ENCODE data around the gene FBP1.
A peak's percentile ranks its signal among the peaks of the same experiment; 100 is the strongest.

Gene FBP1

GRCh38 chr9:94656200-94656599 lies 16.9 kb upstream of the FBP1 start:
- DNase-seq (ENCODE audit: low read depth) = no peak

GRCh38 chr9:94655739-94656138 lies 16.4 kb upstream of the FBP1 start:
- no peak for DNase-seq (ENCODE audit: low read depth)

DNA sequence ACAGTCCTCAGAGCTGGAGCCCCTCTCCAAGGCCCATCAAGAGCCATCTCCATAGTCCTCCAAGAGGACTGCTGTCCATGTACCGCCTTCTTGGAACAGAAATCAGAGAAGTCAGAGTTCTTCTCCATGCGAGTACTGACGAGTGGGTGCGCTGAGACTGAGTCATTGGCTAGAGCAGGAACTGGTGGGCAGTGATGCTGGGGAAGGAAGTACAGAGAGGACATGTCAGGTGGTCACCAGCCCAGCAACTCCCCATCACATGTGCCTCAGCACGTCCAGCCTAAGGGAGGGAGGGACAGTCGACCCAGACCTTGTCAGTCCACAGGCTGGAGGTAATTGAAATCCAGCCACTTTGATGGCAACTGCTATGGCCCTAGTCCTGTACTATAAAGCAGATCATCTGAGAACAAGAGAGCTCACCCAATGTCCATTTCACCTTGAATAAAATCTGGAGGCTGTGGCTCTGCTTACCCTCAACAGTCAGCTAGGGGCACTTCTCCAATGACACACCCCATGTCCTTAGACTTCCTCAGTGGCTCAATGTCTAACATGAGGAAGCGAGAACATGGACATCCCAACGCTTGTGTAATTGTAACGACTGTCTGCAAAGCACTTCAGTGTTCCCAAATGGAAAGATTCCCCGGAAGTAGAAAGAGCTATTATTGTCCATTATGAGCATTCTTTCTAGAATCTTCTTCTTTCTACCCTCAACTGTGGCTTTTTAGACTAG lies 15.0 kb upstream of the FBP1 start:
- DNase-seq (ENCODE audit: low read depth) = no peak

- no peak for DNase-seq (ENCODE audit: low read depth)
Observed at GRCh38 chr9:94650949-94651348, 11.6 kb upstream of the FBP1 start.

GRCh38 chr9:94649100-94649819 lies 9.9 kb upstream of the FBP1 start:
- peak; percentile 9 for DNase-seq (ENCODE audit: low read depth)

DNA sequence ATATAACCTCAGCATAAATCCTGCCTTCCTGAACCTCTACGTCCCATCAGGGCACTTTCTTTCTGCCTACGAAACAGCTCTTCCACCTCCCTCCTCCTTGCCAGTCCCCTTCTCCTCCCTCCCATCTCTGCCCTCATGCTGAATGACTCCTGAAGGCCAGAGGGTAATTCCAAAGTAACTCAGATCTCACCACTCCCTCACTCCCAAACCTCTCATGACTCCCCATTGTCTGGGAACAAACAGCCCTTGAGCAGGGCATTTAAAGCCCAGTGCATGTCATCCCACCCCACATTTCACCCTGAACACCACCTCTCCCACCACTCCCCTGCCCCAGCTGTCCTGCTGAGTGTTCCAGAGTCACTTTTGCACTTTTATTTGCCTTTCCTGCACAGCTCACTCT lies 8.9 kb upstream of the FBP1 start:
- DNase-seq (ENCODE audit: low read depth) = no peak

DNA sequence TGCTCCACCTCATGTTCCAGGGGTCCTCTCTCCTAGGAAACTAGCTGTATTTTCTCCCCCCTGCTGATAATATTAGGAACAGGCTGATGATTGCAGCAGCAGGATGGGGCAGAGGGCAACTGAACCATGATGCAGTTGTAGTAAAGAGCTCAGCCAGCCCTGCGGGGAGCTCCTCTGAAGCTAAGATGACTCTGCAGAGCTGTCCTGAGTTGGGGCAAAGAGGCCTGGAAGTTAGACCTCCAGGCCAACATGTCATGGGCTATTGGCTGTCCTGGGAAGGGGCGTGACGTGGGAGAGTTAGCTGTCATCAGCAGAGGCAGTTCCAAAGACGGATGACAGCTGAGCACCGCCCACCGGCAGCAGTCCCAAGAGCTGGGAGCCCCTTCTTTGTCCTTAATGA lies 6.6 kb upstream of the FBP1 start:
- no peak for DNase-seq (ENCODE audit: low read depth)

DNA sequence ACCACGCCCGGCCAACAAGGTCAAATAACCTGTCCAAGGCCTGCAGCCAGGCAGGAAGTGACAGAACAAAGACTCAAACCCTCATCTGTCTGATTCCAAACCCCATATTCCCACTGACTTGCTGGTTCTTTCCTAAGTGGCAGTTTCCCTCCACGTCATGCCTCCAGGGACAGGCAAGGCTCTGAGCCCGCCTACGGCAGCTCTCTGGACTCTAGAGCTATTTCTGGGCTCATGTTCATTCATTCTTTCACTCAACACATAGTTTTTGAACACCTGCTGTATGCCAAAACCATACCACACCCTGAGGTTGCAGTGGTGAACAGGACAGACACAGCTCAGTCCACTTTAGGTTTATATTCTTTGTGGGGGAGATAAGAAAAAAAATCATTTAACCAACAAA lies 5.2 kb upstream of the FBP1 start:
- DNase-seq (ENCODE audit: low read depth) = no peak

GRCh38 chr9:94643741-94644140 lies 4.4 kb upstream of the FBP1 start:
- no peak for DNase-seq (ENCODE audit: low read depth)

DNA sequence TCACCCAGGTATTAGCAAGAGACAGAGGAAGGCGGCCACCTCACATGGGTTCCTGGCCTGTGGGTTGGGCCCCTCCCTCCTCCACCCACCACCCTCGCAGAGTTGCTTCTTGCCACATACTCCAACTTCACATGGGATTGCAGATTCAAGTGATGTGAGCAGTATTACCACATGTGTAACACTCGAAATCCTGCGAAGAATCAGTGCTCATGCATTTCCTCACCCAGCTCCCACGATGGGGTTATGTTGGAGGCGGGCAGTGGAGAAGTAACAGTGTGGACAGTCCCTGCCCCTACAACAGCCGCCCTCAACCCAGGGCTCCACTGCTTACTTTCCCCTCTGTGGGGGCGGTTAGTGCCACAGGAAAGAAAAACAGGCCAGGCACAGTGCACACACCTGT lies 3.9 kb upstream of the FBP1 start:
- DNase-seq (ENCODE audit: low read depth) = no peak

DNA sequence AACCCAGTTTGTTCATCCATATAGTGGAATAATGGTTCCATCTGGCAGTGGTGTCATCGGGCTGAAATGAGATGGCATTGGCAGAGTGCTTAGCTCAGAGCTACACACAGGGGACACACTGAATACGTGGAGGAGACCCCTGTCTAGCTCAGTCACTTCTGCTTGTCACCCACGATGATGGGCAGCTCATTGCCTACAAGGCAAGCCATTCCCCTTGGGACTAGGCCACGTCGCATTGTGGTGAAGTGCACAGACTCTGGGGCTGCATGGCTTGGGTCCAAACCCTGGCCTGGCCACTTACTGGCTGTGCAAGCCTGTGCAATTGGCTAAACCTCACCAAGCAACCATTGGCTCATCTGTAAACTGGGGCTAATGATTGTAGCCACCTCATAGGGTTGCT lies 3.2 kb upstream of the FBP1 start:
- DNase-seq (ENCODE audit: low read depth) = no peak

GRCh38 chr9:94639999-94640376 lies 670 bp upstream of the FBP1 start:
- DNase-seq (ENCODE audit: low read depth) = no peak

GRCh38 chr9:94638335-94639060 lies 820 bp downstream of the FBP1 start:
- DNase-seq (ENCODE audit: low read depth) = no peak

DNA sequence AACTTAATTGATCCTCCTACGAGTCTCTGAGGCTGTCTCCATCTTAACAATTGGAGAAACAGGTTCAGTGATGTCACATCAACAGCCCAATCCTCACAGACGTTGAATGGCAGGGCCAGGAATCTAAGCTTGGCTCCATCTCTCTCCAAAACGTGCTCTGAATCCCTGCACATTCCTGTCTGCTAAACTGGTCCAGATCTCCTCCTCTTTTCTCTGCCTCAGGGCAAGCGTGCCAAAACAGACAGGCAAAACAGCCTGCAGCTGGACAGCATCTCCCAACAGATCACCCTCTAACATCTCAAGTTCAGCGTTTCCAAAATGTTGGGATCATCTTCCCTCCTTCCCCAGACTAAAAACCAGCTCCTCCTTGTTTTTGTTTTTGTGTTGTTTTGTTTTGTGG lies 6.6 kb downstream of the FBP1 start:
- no peak for DNase-seq (ENCODE audit: low read depth)

DNA sequence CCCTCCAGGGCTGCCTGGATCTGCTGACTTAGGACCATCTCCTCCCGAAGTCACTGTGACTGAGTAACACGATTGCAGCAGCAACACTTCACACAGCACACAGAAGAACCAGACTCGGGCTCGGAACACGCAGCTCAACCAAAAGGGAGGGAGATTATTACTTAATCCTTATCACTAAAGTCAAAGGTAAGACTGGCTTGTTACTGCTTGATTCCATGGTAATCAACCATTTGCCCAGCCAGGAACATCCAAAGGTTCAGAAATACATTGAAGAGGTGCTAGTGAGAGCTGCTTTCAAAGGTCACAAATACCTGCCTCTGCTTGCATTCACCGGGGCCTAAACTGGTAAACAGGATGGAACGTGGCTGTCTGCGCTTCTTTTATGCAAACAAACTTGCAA lies 7.7 kb downstream of the FBP1 start:
- no peak for DNase-seq (ENCODE audit: low read depth)

DNA sequence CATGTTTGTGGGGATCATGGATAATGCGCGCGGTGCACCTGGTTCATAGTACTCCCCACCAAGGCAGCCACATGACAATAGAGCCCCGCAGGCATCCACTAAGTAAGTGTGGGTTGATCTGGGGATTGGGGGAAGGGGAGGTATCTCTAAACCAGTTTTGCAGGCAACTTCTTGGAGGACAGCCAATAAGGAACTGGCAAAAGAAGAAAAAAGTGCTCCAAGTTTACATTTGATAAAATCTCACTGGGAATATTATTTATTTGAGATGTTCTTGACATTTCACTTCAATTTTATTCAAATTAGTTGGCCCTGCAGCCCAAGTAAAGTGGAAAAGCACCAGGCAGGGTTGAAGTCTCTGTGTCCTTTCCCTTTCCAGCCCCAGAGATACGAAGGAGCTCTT lies 8.5 kb downstream of the FBP1 start:
- no peak for DNase-seq (ENCODE audit: low read depth)

DNA sequence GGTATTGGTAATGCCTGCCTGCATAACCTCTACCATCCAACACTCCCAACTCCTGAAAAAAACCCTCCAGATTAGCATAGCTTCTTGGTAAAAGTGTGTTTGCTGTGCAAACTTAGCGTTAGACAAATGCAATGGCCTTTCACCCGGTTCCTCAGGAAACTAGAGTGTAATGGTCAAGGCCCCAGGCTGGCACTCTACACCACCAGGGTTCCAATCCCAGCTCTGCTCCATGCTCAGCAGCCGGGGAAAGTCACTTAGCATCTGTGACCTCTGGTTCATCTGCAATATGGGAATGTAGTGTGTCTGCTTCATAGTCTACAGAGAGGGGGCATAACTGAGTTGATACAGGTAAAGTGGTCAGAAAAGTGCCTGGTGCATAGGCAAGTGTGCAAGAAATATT lies 9.0 kb downstream of the FBP1 start:
- no peak for DNase-seq (ENCODE audit: low read depth)

GRCh38 chr9:94627287-94627686 lies 12.0 kb downstream of the FBP1 start:
- no peak for DNase-seq (ENCODE audit: low read depth)

GRCh38 chr9:94625835-94626234 lies 13.5 kb downstream of the FBP1 start:
- no peak for DNase-seq (ENCODE audit: low read depth)

DNA sequence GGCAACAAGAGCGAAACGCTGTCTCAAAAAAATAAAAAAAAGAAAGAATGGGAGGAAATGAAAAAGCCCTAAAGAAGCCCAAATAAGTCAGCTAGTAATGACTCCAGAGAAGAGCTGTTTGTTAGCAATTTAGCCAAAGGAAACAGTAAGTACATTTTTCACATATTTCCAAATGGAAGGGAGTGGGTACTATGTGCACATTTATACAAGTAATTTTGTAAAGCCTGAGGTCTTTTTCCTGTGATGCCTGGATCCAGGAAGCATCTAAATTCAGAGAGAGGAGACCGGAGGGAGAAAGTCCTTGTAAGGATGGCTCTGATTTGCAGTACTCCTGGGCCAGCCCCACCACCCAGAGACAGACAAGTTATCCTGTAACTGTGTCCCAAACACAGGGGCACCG lies 14.7 kb downstream of the FBP1 start:
- no peak for DNase-seq (ENCODE audit: low read depth)

- no peak for DNase-seq (ENCODE audit: low read depth)
Observed at GRCh38 chr9:94623253-94623652, 16.1 kb downstream of the FBP1 start.

DNA sequence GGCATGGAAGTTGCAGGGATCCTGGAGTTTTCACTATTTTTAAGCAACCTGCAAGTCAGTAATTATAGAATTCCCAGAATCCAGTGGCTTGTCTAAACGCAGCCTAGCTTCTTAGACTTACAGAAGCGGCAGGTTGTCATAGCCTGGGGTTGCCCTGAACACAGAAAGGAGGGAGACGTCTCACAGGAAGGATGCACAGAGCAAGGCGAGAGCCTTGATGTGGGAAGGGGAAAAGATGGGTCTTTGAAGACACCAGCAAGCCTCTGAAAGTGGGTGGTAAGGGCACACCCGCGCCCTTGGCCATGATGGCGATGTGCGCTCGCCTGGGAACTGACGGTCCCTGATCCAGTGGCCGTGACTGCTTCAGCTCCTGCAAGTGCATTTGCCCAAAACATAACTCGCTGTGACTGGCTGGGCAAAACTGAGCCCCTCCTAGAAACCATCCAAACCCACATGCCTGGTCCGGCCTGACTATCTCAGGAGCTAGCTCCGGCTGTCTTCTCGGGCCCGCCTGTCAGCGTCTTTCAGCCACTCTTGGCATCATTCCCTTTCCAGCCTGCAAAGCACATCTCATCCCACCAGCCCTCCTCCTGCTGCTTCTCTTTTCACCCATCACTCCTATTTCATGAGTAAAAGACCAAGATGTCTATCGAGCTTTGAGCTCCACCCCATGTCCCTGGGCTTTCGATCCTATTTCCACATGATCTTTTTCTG lies 17.1 kb downstream of the FBP1 start:
- DNase-seq (ENCODE audit: low read depth) = no peak

DNA sequence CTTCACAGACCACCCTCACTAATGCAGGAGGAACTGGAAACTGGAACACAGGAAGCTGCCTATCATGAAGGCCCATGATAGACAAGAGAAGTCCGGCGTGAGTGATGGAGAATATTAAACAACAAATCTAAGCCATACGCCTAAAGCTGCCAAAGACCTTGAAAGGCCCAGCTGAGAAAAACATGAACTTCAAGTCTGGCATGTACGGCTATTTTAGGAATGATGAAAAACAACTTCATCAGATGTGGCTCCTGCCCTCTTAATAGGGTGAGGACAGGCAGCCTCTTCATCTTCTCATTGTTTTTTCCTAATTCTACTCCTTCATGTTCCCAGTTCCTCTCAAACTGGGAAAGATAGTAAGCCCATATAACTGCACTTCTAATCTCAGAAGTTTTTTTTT lies 20.3 kb downstream of the FBP1 start:
- DNase-seq (ENCODE audit: low read depth) = no peak

Measured in fibroblast of gingiva (primary cell).